Activated T-cell treated with anti-CD3 and anti-CD28 coated beads, Interleukin-2, amount 50 U/mL, for 72 hours (primary cell): ENCODE data around the gene PPARA. TPM values are rescaled to one million over a fixed set of nuclear protein-coding genes. Genes with fewer than 3 reads are reported as not detected.

Source experiments
- ATAC-seq, 2 donors: fragments of 150-1000 bp; cut with Tn5 transposase; replicated peaks in 1 of 2; 2 replicates each; pipeline ENCODE4 v1.10.0; 2021; ENCODE audit warnings: moderate library complexity in 2 of 2, mild to moderate bottlenecking in 1 of 2
- DNase-seq, 2 donors: peaks; one replicate each; pipeline ENCODE4 v3.0.0; 2021 to 2022; ENCODE audit warnings: mixed read lengths in 1 of 2
- H3K27ac Mint-ChIP-seq: one replicate; pipeline ENCODE4 v1.8.0; 2022; ENCODE audit warnings: mild to moderate bottlenecking, moderate library complexity, mixed read lengths
- H3K27me3 Mint-ChIP-seq: one replicate; pipeline ENCODE4 v1.8.0; 2022; ENCODE audit warnings: low read depth, mixed read lengths
- H3K36me3 Mint-ChIP-seq, 2 donors: one replicate each; pipeline ENCODE4 v1.8.0; 2022; ENCODE audit warnings: mixed read lengths in 2 of 2, mild to moderate bottlenecking in 1 of 2; ENCODE audit not compliant: insufficient read depth in 2 of 2
- H3K4me1 Mint-ChIP-seq: one replicate; pipeline ENCODE4 v1.8.0; 2022; ENCODE audit warnings: low read depth, mixed read lengths
- H3K4me3 Mint-ChIP-seq, 2 donors: one replicate each; pipeline ENCODE4 v1.8.0; 2022; ENCODE audit warnings: mild to moderate bottlenecking in 2 of 2, mixed read lengths in 2 of 2, moderate library complexity in 2 of 2
- H3K9me3 Mint-ChIP-seq, 2 donors: one replicate each; pipeline ENCODE4 v1.8.0; 2022; ENCODE audit warnings: mixed read lengths in 2 of 2
- total RNA-seq, 2 donors: library from RNA; stranded (reverse); gene quantifications; one replicate each; pipeline ENCODE4 v1.2.3, GENCODE V29; 2022

PPARA gene
- total RNA-seq, 2 donors from 2014 or later = 14.8 to 16.6 TPM

DNA sequence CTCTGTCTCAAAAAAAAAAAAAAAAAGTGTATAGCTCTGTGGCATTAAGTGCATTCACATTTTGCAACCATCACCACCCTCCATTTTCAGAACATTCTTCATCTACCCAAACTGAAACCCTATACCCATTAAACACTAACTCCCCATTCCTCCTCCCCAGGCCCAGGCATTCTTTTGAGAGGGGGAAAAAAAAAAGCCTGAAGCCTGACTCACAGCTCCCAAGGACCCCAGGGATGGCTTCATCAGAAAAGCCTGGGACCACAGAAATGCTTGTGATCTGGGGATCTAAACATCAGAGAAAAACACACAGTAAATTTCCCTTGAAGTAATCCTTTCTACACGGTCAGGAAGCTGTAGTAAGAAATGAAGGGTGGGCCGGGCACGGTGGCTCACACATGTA, 135.7 kb downstream of the PPARA start:
- ATAC-seq = no peak
- DNase-seq = no peak
- Mint-ChIP-seq H3K27me3 (no peaks in the 10 kb centered on the region), H3K4me3 (no peak overlapping the region), H3K36me3 (peaks cover 0 to 2% of the 10 kb centered on the region in 2 donors), H3K9me3 (no peaks in the 10 kb centered on the region), H3K27ac (peak overlapping the region; percentile 28), H3K4me1 (peaks cover 7% of the 10 kb centered on the region)

DNA sequence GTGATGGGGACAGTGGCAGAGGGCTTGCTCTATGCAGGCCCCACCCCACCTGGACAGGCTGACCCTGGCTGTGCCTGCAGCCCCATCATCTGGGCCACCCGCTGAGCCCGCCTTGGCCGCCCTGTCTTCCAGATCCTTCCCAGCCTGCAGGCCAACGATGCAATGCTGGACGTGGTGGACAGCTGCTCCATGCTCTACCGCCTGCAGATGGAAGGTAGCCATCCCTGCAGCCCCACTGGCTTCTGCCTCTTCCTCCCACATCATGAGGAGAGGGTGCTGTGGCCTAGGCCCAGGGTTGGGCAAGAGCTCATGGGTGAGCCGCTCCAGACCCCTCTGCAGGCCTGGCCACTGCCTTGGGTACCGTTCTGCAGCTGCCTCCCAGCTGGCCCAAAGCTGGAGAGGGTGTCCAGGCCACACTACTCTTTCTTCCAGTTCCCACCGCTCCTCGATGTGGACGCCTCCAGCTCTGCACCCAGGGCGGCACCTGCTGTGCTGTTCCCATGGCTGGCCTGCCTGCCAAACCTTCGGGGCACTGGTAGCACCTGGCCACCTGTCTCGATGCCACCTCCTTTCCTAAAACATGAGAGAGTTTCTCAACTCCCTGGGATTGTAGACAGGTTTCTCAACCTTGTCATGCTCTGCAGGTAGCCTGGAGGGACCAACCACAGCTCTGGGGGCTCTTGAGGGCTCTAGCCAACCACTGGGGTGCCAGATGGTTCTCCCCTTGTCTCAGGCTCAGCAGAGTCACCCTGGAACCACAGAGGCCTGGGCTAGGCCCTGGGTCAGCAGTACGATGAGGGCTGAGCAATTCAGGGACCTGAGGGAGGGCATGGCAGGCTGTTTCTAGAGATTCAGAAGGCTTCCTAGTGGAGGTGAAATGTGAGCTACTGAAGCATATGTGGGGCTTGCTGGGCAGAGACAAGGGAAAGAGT, 136.9 kb downstream of the PPARA start:
- Mint-ChIP-seq H3K4me1 (peaks cover 7% of the 10 kb centered on the region), H3K36me3 (peaks cover 1 to 3% of the 10 kb centered on the region in 2 donors), H3K27ac (peak overlapping the region; percentile 81), H3K4me3 (peak overlapping the region; percentile 70 to 76), H3K27me3 (no peaks in the 10 kb centered on the region), H3K9me3 (no peaks in the 10 kb centered on the region)
- no peak for ATAC-seq
- no peak for DNase-seq

DNA sequence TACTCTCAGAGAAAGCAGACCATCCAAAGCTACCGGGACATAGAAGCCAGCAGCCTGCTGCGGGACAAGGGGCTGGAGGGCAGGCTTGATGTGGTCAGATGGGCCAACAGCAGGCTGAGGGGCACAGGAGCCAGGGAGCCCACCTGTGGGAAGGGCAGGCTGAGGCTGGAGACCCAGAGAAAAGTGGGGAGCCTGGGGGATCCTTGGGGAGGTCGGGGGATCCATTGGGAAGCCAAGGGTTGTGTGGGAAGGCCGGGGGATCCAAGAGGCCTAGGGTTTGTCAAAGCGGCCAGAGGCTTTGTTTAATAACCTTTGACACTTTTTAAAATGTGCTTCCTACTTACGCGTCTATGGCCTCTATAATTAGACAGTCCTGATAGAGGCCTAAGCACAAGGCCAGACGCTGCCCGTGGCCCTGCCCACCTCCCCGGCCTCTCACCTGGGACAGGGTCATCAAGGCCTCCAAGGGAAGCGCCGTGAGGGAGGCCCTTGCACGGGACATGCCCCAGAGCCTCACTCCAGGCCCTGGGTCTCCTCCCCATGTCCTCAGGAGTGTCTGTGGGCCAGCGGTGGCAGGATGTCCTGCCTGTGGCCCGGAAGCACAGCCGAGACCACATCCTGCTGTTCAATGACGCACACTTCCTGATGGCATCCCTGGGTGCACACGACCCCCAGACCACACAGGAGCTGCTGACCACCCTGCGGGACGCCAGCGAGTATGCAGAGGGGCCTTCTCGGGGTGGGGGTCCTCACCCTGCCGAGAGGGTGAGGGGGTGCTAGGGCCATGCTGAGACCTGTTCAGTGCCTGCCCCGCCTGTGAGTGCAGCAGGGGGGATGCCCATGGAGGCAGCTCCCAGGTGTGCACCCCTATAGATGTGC, 137.8 kb downstream of the PPARA start:
- peaks cover 5 to 8% of the 10 kb centered on the region in 2 donors for H3K36me3 Mint-ChIP-seq
- peak; percentile 59 to 89 for ATAC-seq
- H3K4me3 Mint-ChIP-seq = peak overlapping the region; percentile 70 to 76
- H3K9me3 Mint-ChIP-seq = no peaks in the 10 kb centered on the region
- peak; percentile 30 to 53 for DNase-seq
- peak overlapping the region; percentile 81 for H3K27ac Mint-ChIP-seq
- H3K27me3 Mint-ChIP-seq = no peaks in the 10 kb centered on the region
- peaks cover 9% of the 10 kb centered on the region for H3K4me1 Mint-ChIP-seq

DNA sequence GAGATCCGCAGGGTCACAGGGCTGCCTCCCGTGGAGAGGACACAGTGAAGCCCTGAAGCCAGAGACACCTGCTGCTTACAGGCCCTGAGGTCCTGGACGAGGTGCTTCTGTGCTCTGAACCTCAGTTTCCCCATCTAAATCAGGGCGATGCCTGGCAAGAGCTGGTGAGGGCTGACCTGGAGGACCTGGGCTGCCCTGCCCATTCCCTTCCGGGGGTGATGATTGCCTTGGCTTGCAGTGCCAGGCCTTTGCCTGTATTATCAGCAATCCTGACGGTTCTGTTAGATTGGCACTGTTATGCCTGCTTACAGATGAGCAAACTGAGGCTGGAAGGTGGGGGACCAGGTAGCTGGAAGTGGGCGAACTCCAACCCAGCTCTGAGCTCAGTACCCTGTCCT, 138.5 kb downstream of the PPARA start:
- peaks cover 5 to 7% of the 10 kb centered on the region in 2 donors for H3K36me3 Mint-ChIP-seq
- no peak overlapping the region for H3K27ac Mint-ChIP-seq
- DNase-seq (no peak), ATAC-seq (no peak)
- H3K4me3 Mint-ChIP-seq = no peak overlapping the region
- no peaks in the 10 kb centered on the region for H3K9me3 Mint-ChIP-seq
- H3K27me3 Mint-ChIP-seq = no peaks in the 10 kb centered on the region
- H3K4me1 Mint-ChIP-seq = peaks cover 17% of the 10 kb centered on the region

DNA sequence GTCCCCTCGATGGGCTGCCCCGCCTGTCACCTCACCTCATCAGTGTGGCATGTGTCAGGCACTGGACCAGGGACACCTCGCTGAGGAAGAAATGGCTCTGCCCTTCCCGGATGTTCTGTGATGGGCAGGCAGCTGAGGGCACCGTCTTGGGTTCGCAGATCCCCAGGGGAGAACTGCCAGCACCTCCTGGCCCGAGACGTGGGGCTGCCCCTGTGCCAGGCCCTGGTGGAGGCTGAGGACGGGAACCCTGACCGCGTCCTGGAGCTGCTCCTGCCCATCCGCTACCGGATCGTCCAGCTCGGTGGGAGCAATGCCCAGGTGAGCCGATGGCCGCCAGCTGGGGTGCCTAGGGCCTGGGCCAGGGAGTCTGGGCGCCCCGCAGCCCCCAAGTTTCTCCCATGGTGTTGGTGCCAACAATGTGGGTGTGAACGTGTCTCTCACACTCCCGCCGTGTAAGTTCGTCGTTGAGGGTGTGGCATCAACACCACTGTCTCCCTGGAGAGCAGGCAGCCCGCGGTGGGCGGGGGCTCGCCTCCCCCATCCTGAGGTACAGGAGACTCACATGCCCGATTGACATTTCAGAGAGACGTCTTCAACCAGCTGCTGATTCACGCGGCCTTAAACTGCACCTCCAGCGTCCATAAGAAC, 139.0 kb downstream of the PPARA start:
- Mint-ChIP-seq H3K4me1 (peaks cover 20% of the 10 kb centered on the region), H3K9me3 (no peaks in the 10 kb centered on the region), H3K27me3 (no peaks in the 10 kb centered on the region), H3K36me3 (peaks cover 5 to 6% of the 10 kb centered on the region in 2 donors), H3K4me3 (no peak overlapping the region), H3K27ac (no peak overlapping the region)
- no peak for DNase-seq
- no peak for ATAC-seq

- H3K4me3 Mint-ChIP-seq = no peak overlapping the region
Observed at GRCh38 chr22:46290121-46290842, 140.0 kb downstream of the PPARA start.

GRCh38 chr22:46290843-46291785, 140.8 kb downstream of the PPARA start:
- Mint-ChIP-seq H3K27me3 (no peaks in the 10 kb centered on the region), H3K27ac (no peak overlapping the region), H3K4me3 (no peak overlapping the region), H3K36me3 (peaks cover 5 to 6% of the 10 kb centered on the region in 2 donors), H3K4me1 (peaks cover 33% of the 10 kb centered on the region), H3K9me3 (no peaks in the 10 kb centered on the region)
- DNase-seq (no peak), ATAC-seq (no peak)

More at GRCh38 chr22:46290121-46290842, 140.0 kb downstream of the PPARA start:
- ATAC-seq (no peak), DNase-seq (no peak)
- Mint-ChIP-seq H3K27me3 (no peaks in the 10 kb centered on the region), H3K36me3 (peaks cover 5 to 6% of the 10 kb centered on the region in 2 donors), H3K9me3 (no peaks in the 10 kb centered on the region), H3K27ac (no peak overlapping the region), H3K4me1 (peaks cover 25% of the 10 kb centered on the region)

GRCh38 chr22:46292173-46292572, 141.8 kb downstream of the PPARA start:
- H3K4me1 Mint-ChIP-seq = peaks cover 38% of the 10 kb centered on the region
- H3K36me3 Mint-ChIP-seq = peaks cover 5 to 6% of the 10 kb centered on the region in 2 donors
- no peaks in the 10 kb centered on the region for H3K27me3 Mint-ChIP-seq
- H3K4me3 Mint-ChIP-seq = no peak overlapping the region
- no peak overlapping the region for H3K27ac Mint-ChIP-seq
- no peak for DNase-seq
- no peaks in the 10 kb centered on the region for H3K9me3 Mint-ChIP-seq
- no peak for ATAC-seq

DNA sequence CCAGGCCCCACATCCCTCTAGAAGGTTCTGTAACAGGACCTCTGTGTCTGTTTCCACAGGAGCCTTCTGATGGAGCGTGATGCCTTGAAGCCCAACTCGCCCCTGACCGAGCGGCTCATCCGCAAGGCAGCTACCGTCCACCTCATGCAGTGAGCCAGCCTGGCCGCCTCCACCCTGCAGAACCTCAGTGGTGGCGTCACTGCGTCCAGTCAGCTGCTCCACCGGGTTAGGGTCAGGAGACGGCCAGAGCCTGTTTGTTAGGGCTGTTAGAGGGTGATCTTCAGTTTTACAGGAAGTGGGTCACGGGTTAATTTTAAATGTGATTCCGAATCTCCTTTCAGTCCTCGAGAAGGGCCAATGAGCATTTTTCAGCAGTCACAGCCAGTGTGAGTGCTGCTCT, 142.4 kb downstream of the PPARA start:
- H3K27ac Mint-ChIP-seq = no peak overlapping the region
- ATAC-seq (no peak), DNase-seq (no peak)
- H3K4me1 Mint-ChIP-seq = peaks cover 38% of the 10 kb centered on the region
- no peaks in the 10 kb centered on the region for H3K9me3 Mint-ChIP-seq
- H3K4me3 Mint-ChIP-seq = no peak overlapping the region
- H3K27me3 Mint-ChIP-seq = no peaks in the 10 kb centered on the region
- H3K36me3 Mint-ChIP-seq = peaks cover 8 to 10% of the 10 kb centered on the region in 2 donors
